A549 (cell line): ENCODE data around the gene PSG7. TPM values are rescaled to one million over a fixed set of nuclear protein-coding genes. Genes with fewer than 3 reads are reported as not detected.
"Not testable (repeated sequence)": the region's sequence is repeated elsewhere in the genome, so short reads cannot be mapped to it uniquely, and the experiment has no call there.

Source experiments
- ATAC-seq, 2 experiments: fragments of 200-7000 bp in 1 of 2; fragments of >200 bp in 1 of 2; cut with Nextera tagmentation in 1 of 2; cut with Tn5 transposase in 1 of 2; 3 replicates each; pipeline versions ENCODE4 v1.8.0 to v1.9.1; 2018 to 2020; ENCODE audit warnings: mild to moderate bottlenecking in 1 of 2, moderate library complexity in 1 of 2
- CTCF ChIA-PET: fragments of 300-600 bp; sonication (Branson Sonifier 250); formaldehyde crosslinking; extraction: SDS; loops from one replicate; lab custom pipeline; 2021; ENCODE audit warnings: antibody characterized with exemption, inconsistent platforms; lab: Yijun Ruan, JAX
- POLR2A ChIA-PET: fragments of 350-600 bp; formaldehyde crosslinking; extraction: SDS; loops from one replicate; lab custom pipeline; 2021; ENCODE audit warnings: antibody characterized with exemption, inconsistent platforms; lab: Yijun Ruan, JAX
- DNase-seq, 2 experiments: peaks; one replicate each; pipeline versions ENCODE4 v3.0.0 to v3.0.0-alpha.2; 2011 to 2016; ENCODE audit warnings: low read depth in 1 of 2, low spot score in 1 of 2
- FAIRE-seq: peaks from 2 replicates; lab custom pipeline; 2011; peaks lifted over from hg19 to GRCh38; lab: Jason Lieb, UNC
- H3K27ac ChIP-seq, 2 experiments: fragments of >200 bp; sonication (Bioruptor Twin); formaldehyde crosslinking; 3 replicates each; pipeline ENCODE4 v1.5.1; 2016 to 2017
- H3K4me1 ChIP-seq: fragments of >200 bp; sonication (Bioruptor Twin); formaldehyde crosslinking; 3 replicates; pipeline ENCODE4 v1.6.1; 2016
- H3K4me2 ChIP-seq: fragments of >200 bp; sonication (Bioruptor Twin); formaldehyde crosslinking; 3 replicates; pipeline ENCODE4 v1.6.1; 2016
- H3K4me3 ChIP-seq: fragments of >200 bp; sonication (Bioruptor Twin); formaldehyde crosslinking; 3 replicates; pipeline ENCODE4 v1.5.1; 2016
- H3K9me3 ChIP-seq: fragments of >200 bp; sonication (Bioruptor Twin); formaldehyde crosslinking; 3 replicates; pipeline ENCODE4 v1.6.1; 2016
- HEYL ChIP-seq: fragments of 250-450 bp; sonication (Bioruptor Pico); IDR thresholded peaks from 2 replicates; pipeline ENCODE4 v1.8.0; 2021; ENCODE audit warnings: mild to moderate bottlenecking, moderate library complexity
- HOXB13 ChIP-seq: fragments of 250-450 bp; sonication (Bioruptor Pico); IDR thresholded peaks from 2 replicates; pipeline ENCODE4 v1.5.0; 2020; ENCODE audit warnings: low read depth, mild to moderate bottlenecking, moderate library complexity
- JUN ChIP-seq, 2 experiments: fragments of >200 bp; sonication (Bioruptor Twin); formaldehyde crosslinking; IDR thresholded peaks; 2 replicates in 1 of 2; 3 replicates in 1 of 2; pipeline ENCODE4 v1.6.1; 2016 to 2017
- JUNB ChIP-seq: fragments of >200 bp; sonication (Bioruptor Twin); formaldehyde crosslinking; IDR thresholded peaks from 2 replicates; pipeline ENCODE4 v1.6.1; 2016
- KDM5A ChIP-seq: fragments of 200-600 bp; sonication (generic); IDR thresholded peaks from 2 replicates; pipeline ENCODE4 v1.6.1; 2016; ENCODE audit warnings: antibody characterized with exemption, mild to moderate bottlenecking
- MAZ ChIP-seq: fragments of 150-350 bp; IDR thresholded peaks from 2 replicates; pipeline ENCODE4 v1.6.1; 2014; ENCODE audit warnings: antibody characterized with exemption, low read depth, low read length, borderline replicate concordance
- NPAS2 ChIP-seq: fragments of 250-450 bp; sonication (Bioruptor Pico); IDR thresholded peaks from 2 replicates; pipeline ENCODE4 v1.8.0; 2022; ENCODE audit warnings: mild to moderate bottlenecking, moderate library complexity, borderline replicate concordance
- POLR2A ChIP-seq: IDR thresholded peaks from 2 replicates; pipeline ENCODE4 v1.6.1; 2012; ENCODE audit warnings: mild to moderate bottlenecking, low read length
- RCOR1 ChIP-seq: fragments of 150-350 bp; IDR thresholded peaks from 2 replicates; pipeline ENCODE4 v1.6.1; 2014; ENCODE audit warnings: antibody characterized with exemption, low read length, low read depth
- RNF2 ChIP-seq: fragments of 200-600 bp; sonication (generic); IDR thresholded peaks from 2 replicates; pipeline ENCODE4 v1.6.1; 2016; ENCODE audit warnings: low read depth, mild to moderate bottlenecking, antibody characterized with exemption, moderate library complexity, borderline replicate concordance
- SMC3 ChIP-seq: fragments of >200 bp; sonication (Bioruptor Twin); formaldehyde crosslinking; IDR thresholded peaks from 3 replicates; pipeline ENCODE4 v1.6.1; 2018; ENCODE audit warnings: inconsistent platforms
- TFCP2L1 ChIP-seq: fragments of 250-450 bp; sonication (Bioruptor Pico); IDR thresholded peaks from 2 replicates; pipeline ENCODE4 v1.5.0; 2021; ENCODE audit warnings: mild to moderate bottlenecking
- ZFP36 ChIP-seq: fragments of 450-650 bp; IDR thresholded peaks from 2 replicates; pipeline ENCODE4 v1.6.1; 2014; ENCODE audit warnings: borderline replicate concordance; ENCODE audit not compliant: partially characterized antibody
- ZNF302 ChIP-seq: fragments of 250-450 bp; sonication (Bioruptor Pico); IDR thresholded peaks from 2 replicates; pipeline ENCODE4 v1.9.0; 2021; ENCODE audit warnings: inconsistent platforms, mild to moderate bottlenecking, moderate library complexity
- ZSCAN20 ChIP-seq: fragments of 250-450 bp; sonication (Bioruptor Pico); IDR thresholded peaks from 2 replicates; pipeline ENCODE4 v1.8.0; 2022; ENCODE audit warnings: mild to moderate bottlenecking, moderate library complexity
- WGBS: methylation state at CpG from one replicate; pipeline ENCODE4 v1.1.6; 2017; ENCODE audit errors: missing lambda C conversion rate; 5-methylcytosine and 5-hydroxymethylcytosine counted together
- polyA minus RNA-seq: library from RNA; depleted of rRNA, polyadenylated mRNA; stranded (reverse); fragments of >200 nt; gene quantifications from 2 replicates; pipeline ENCODE4 v1.2.3, GENCODE V29; 2011; rRNA and poly(A)+ RNA removed
- polyA plus RNA-seq, 4 experiments: library from polyadenylated mRNA; depleted of rRNA in 3 of 4; stranded (reverse); fragments of >200 nt; fragmentation: RNase III in 1 of 4; extraction: RNeasy Plus Mini Kit Qiagen cat#74134 plus additional on column Dnase treatment in 1 of 4; gene quantifications; 2 replicates in 3 of 4; 3 replicates in 1 of 4; pipeline ENCODE4 v1.2.3, GENCODE V29; 2011 to 2017
- TF ChIP-seq, protein P1 (sequence below): IDR thresholded peaks from 2 replicates; pipeline ENCODE4 v1.6.1; 2012
- TF ChIP-seq, protein P2 (sequence below): fragments of 250-450 bp; sonication (Bioruptor Pico); IDR thresholded peaks from 2 replicates; pipeline ENCODE4 v1.5.0; 2020; ENCODE audit warnings: low read depth, mild to moderate bottlenecking, moderate library complexity
- TF ChIP-seq, protein P3 (sequence below): fragments of >200 bp; sonication (Bioruptor Twin); formaldehyde crosslinking; IDR thresholded peaks from 3 replicates; pipeline ENCODE4 v1.6.1; 2016
- TF ChIP-seq, protein P4 (sequence below): fragments of >200 bp; sonication (Bioruptor Twin); formaldehyde crosslinking; IDR thresholded peaks from 3 replicates; pipeline ENCODE4 v1.5.1; 2016
- TF ChIP-seq, protein P5 (sequence below): IDR thresholded peaks from 2 replicates; pipeline ENCODE4 v1.6.1; 2012

Gene PSG7
- polyA plus RNA-seq (2011; rRNA removed), result not detected in 2 replicates
- polyA plus RNA-seq (2012; cell fraction: cytosol; rRNA removed), result 0.04 TPM in 1 of 2 replicates, not detected in the other
- polyA plus RNA-seq (2012; cell fraction: nucleus; rRNA removed), result not detected in 2 replicates
- 0.07 TPM in 1 of 3 replicates, not detected in the others for polyA plus RNA-seq (2017; fragmentation: RNase III; extraction: RNeasy Plus Mini Kit Qiagen cat#74134 plus additional on column Dnase treatment)
- not detected in 2 replicates for polyA minus RNA-seq

DNA sequence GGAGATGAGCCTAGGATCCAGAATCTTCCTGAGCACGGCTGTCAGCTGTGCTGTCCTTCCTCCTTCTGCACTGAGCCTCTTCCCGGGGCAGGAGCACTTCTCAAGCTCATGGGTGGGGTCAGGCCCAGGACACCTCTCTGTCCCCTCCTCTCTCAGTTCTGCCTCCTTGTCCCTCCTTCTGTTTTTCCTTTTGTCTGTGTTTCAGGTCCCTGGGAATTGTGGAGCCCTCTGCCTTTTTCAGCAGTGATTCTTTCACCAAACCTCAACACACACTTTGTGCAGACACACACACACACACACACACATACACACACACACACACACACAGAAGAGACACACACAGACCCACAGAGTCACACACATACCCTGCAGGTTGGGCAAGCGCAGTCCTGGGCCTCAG lies at the start of gene PSG7:
Gene PSG7, minus strand, starts transcription at position 101 of the 400 bp plus-strand sequence. CDS start 131 bp downstream, outside the sequence.
- H3K4me3 ChIP-seq, POLR2A ChIA-PET, ATAC-seq, H3K9me3 ChIP-seq, DNase-seq, FAIRE-seq, H3K4me2 ChIP-seq: not testable (repeated sequence)
- Histone ChIP-seq H3K27ac (peak within 1 kb of the TSS in 1 of 2 experiments; percentile 20; a peak in 1 of 6 replicates), H3K4me1 (peaks cover 23% of the 10 kb centered on the region)
- CTCF ChIA-PET, result interaction anchor here (1.8 kb wide), 1 partner anchor 14 kb away, joined by 5 read pairs; no protein-coding TSS in a partner anchor
- 81% methylated on average over 3 of the region's 3 CpGs for WGBS

DNA sequence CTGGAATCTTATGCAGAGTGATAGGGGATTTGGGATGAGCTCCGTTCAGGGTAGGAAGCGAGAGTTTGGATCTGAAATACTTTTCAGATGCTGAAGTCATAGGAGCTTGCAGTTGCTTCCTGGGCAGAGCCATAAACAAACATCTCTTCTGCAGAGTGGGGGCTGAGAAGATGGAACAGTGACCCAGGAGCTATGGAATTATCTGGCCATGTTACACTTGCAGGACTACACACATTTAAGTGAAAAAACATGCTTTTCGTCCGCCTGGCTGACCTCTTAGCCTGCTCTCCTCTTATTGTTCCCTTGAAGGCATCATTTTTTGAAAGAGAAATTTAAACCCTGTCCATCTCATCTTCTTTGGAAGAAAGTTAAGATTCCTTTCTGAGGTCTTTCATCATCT lies 48.6 kb upstream of the PSG7 start:
- H3K4me3 ChIP-seq, result no peak overlapping the region
- ChIA-PET POLR2A (no interaction called here), CTCF (interaction anchor here (1.4 kb wide), 1 partner anchor 291 kb away, joined by 3 read pairs; no protein-coding TSS in a partner anchor)
- 67% methylated on average over 4 of the region's 4 CpGs for WGBS
- no peaks in the 10 kb centered on the region for H3K9me3 ChIP-seq
- H3K4me2 ChIP-seq, result no peak overlapping the region
- no peak overlapping the region for H3K27ac ChIP-seq
- H3K4me1 ChIP-seq, result no peaks in the 10 kb centered on the region; the same call in 2 of the 3 replicates
- FAIRE-seq (no peak), ATAC-seq (no peak), DNase-seq (no peak)
- TF ChIP-seq SMC3, result no peak
- no peak for TF ChIP-seq HOXB13 (CRISPR knock-in tag)
- no peak for TF ChIP-seq HEYL (CRISPR knock-in tag)
- TF ChIP-seq JUNB, result no peak
- TF ChIP-seq, protein P1, sequence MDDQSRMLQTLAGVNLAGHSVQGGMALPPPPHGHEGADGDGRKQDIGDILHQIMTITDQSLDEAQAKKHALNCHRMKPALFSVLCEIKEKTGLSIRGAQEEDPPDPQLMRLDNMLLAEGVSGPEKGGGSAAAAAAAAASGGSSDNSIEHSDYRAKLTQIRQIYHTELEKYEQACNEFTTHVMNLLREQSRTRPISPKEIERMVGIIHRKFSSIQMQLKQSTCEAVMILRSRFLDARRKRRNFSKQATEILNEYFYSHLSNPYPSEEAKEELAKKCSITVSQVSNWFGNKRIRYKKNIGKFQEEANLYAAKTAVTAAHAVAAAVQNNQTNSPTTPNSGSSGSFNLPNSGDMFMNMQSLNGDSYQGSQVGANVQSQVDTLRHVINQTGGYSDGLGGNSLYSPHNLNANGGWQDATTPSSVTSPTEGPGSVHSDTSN, result no peak
- TF ChIP-seq ZSCAN20 (CRISPR knock-in tag), result no peak

DNA sequence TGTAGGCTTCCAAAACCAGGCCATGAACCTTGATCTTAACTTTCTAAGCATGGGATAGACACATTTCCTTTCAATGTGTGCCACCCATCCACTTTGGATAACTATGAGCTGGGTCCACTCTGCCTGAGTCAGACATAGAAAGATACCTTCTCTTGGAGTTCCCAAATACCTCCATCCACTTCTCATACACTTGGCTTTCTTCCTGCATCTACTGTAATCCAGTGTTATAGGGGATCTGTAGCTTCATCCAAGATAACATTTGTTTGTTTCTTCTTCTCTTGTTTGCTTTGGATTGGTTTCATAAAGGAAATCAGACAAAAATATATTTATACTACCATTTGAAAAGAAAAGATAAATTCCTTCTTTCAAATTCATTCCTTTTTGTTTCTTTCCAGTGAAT lies 45.1 kb upstream of the PSG7 start:
- H3K4me3 ChIP-seq, H3K4me2 ChIP-seq, H3K9me3 ChIP-seq, DNase-seq, POLR2A ChIA-PET, H3K4me1 ChIP-seq, ATAC-seq, H3K27ac ChIP-seq, CTCF ChIA-PET: not testable (repeated sequence)
- FAIRE-seq, result peak; percentile 91

DNA sequence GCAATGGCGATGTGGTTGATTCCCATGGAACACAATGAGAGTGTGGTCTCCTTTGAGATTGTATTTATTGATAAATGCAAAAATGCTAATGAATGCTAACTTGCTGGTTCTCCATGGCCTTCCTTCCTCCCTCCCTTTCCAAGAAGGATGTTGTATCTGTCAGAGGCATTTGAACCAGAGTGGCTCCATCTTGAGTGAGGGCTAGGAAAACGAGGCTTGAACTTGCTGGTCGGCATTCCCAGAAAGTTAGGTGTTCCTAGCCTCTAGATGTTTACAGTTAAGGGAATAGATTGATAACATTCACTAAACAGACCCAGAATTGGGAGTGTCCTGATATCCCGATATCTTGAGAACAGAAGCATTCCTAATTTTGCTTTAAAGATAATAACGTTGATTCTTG lies 34.4 kb upstream of the PSG7 start:
- H3K4me2 ChIP-seq, CTCF ChIA-PET, H3K4me1 ChIP-seq, DNase-seq, H3K27ac ChIP-seq, ATAC-seq, FAIRE-seq, H3K9me3 ChIP-seq, POLR2A ChIA-PET, H3K4me3 ChIP-seq: not testable (repeated sequence)
- 60% methylated on average over 5 of the region's 5 CpGs for WGBS

DNA sequence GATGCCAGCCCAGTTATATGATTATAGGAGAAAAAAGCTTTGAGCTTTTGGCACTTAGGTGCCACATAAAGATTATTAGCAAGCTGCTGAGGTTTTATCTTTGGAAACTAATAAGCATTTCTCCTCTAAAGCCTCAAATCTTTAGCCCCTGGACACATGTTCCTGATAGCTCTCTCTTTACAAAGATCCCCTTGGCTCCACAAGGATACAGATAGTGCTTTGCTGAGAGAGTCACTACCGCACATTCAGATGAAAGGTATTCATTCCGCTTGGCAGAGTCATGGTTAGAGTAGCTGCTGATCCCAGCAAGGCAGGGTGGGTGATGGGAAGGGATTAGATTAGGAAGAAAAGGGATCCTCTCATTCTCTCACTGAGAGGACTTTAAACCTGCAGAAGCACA lies 28.2 kb upstream of the PSG7 start:
- CTCF ChIA-PET, result no interaction called here
- no peak for FAIRE-seq
- POLR2A ChIA-PET, result no interaction called here
- TF ChIP-seq NPAS2 (CRISPR knock-in tag) (no peak), JUN (IDR thresholded peaks at IDR 0.05) (no peak), MAZ (no peak), POLR2A (no peak), HEYL (CRISPR knock-in tag) (no peak), TFCP2L1 (CRISPR knock-in tag) (no peak), ZNF302 (CRISPR knock-in tag) (no peak), ZFP36 (no peak), KDM5A (no peak), RCOR1 (no peak), RNF2 (no peak)
- TF ChIP-seq, protein P2, sequence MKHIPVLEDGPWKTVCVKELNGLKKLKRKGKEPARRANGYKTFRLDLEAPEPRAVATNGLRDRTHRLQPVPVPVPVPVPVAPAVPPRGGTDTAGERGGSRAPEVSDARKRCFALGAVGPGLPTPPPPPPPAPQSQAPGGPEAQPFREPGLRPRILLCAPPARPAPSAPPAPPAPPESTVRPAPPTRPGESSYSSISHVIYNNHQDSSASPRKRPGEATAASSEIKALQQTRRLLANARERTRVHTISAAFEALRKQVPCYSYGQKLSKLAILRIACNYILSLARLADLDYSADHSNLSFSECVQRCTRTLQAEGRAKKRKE (CRISPR knock-in tag), result no peak
- TF ChIP-seq, protein P3, sequence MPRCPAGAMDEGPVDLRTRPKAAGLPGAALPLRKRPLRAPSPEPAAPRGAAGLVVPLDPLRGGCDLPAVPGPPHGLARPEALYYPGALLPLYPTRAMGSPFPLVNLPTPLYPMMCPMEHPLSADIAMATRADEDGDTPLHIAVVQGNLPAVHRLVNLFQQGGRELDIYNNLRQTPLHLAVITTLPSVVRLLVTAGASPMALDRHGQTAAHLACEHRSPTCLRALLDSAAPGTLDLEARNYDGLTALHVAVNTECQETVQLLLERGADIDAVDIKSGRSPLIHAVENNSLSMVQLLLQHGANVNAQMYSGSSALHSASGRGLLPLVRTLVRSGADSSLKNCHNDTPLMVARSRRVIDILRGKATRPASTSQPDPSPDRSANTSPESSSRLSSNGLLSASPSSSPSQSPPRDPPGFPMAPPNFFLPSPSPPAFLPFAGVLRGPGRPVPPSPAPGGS, result no peak
- TF ChIP-seq, protein P4, sequence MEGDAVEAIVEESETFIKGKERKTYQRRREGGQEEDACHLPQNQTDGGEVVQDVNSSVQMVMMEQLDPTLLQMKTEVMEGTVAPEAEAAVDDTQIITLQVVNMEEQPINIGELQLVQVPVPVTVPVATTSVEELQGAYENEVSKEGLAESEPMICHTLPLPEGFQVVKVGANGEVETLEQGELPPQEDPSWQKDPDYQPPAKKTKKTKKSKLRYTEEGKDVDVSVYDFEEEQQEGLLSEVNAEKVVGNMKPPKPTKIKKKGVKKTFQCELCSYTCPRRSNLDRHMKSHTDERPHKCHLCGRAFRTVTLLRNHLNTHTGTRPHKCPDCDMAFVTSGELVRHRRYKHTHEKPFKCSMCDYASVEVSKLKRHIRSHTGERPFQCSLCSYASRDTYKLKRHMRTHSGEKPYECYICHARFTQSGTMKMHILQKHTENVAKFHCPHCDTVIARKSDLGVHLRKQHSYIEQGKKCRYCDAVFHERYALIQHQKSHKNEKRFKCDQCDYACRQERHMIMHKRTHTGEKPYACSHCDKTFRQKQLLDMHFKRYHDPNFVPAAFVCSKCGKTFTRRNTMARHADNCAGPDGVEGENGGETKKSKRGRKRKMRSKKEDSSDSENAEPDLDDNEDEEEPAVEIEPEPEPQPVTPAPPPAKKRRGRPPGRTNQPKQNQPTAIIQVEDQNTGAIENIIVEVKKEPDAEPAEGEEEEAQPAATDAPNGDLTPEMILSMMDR, result no peak
- TF ChIP-seq, protein P5, sequence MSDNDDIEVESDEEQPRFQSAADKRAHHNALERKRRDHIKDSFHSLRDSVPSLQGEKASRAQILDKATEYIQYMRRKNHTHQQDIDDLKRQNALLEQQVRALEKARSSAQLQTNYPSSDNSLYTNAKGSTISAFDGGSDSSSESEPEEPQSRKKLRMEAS, result no peak
- H3K9me3 ChIP-seq, result no peaks in the 10 kb centered on the region; the same call in 1 of the 3 replicates
- ATAC-seq, result peak; percentile 51 to 52; a peak in 4 of 6 replicates
- peak in 1 of 2 experiments; percentile 4 for DNase-seq
- H3K27ac ChIP-seq, result no peak overlapping the region
- 50% methylated on average over 2 of the region's 2 CpGs for WGBS
- H3K4me1 ChIP-seq, result no peaks in the 10 kb centered on the region
- no peak overlapping the region for H3K4me3 ChIP-seq
- no peak overlapping the region for H3K4me2 ChIP-seq
